Measurements from ENCODE around the gene ONECUT1.
"Not testable (repeated sequence)": the region's sequence is repeated elsewhere in the genome, so short reads cannot be mapped to it uniquely, and the experiment has no call there.

ONECUT1 gene

DNA sequence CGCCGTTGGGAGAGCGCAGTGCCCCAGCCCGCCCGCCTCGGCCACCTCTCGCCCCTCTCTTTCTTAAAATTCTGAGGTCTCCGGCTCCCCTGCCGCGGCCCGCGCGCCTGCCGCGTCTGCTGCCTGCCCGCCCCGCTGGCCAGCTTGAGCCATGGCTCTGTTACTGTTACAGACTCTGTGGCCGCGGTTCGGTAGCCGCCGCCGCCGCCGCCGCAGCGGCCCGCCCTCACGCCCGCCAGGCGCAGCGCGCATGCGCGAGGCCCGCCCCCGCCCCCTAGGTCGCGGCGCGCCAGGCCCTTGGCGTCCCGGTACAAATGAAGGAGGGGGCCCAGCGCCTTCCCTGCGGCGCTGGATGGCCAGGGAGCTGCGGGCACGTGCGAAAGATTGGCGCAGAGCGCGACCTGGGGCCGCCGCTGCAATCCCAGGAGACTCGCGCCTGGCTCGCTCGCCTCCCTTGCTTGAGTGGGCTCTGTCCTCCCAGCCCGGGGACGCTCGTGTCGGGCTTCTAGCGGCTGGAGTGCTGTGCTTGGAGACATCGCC lies at the start of gene ONECUT1:
TSS of gene ONECUT1 (minus strand) at position 168 of the 540 bp plus-strand sequence. CDS start 452 bp downstream, outside the sequence.
- no peak within 1 kb of the TSS for H3K27ac ChIP-seq
- DNase-seq: no peak
- no peaks in the 10 kb centered on the region for H3K9me3 ChIP-seq
- peak within 1 kb of the TSS; percentile 48 to 56 for H3K4me3 ChIP-seq
- peaks cover 9 to 68% of the 10 kb centered on the region in 2 donors for H3K27me3 ChIP-seq
- intact Hi-C loops (cut with DNase I; ENCODE audit: low total_unique reads): no loop called here
- H3K4me1 ChIP-seq: peaks cover 0 to 66% (median 55%) of the 10 kb centered on the region in 4 donors
- no peak for TF ChIP-seq CTCF (IDR thresholded peaks at IDR 0.05)
- no peaks in the 10 kb centered on the region for H3K36me3 ChIP-seq

DNA sequence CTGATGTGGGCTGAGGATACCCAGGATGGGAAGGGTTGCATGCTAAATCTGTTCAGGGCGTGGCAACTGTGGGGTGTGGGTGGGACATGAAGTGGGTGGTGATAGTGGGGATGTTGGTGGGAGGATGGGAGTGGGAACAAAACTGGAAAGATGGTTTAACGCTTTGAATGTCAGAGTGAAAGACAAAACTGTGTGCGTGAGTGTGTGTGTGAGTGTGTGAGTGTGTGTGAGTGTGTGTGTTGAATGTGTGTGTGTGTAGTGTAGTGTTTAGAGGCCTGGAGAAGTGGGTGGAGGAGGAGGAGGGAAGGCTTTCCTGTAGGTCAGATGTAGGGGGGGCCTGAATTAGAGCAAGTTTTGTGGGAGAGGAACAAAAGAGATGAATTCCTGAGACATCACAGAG lies 44.2 kb upstream of the ONECUT1 start:
- H3K27me3 ChIP-seq: no peaks in the 10 kb centered on the region
- no peaks in the 10 kb centered on the region for H3K36me3 ChIP-seq
- DNase-seq: no peak
- no peak overlapping the region for H3K4me3 ChIP-seq
- H3K4me1 ChIP-seq: no peaks in the 10 kb centered on the region
- TF ChIP-seq CTCF (IDR thresholded peaks at IDR 0.05): no peak
- intact Hi-C loops (cut with DNase I; ENCODE audit: low total_unique reads): no loop called here
- H3K27ac ChIP-seq: no peak overlapping the region
- H3K9me3 ChIP-seq: peaks cover 0 to 4% (median 0%) of the 10 kb centered on the region in 3 donors

GRCh38 chr15:52824169-52824942 lies 34.2 kb upstream of the ONECUT1 start:
- H3K36me3 ChIP-seq; H3K9me3 ChIP-seq; H3K4me1 ChIP-seq; intact Hi-C loops (cut with DNase I; ENCODE audit: low total_unique reads); H3K4me3 ChIP-seq; H3K27ac ChIP-seq; DNase-seq; H3K27me3 ChIP-seq: not testable (repeated sequence)

GRCh38 chr15:52822475-52822874 lies 32.3 kb upstream of the ONECUT1 start:
- no peak for TF ChIP-seq CTCF (IDR thresholded peaks at IDR 0.05)
- no peaks in the 10 kb centered on the region for H3K4me1 ChIP-seq
- intact Hi-C loops (cut with DNase I; ENCODE audit: low total_unique reads): no loop called here

DNA sequence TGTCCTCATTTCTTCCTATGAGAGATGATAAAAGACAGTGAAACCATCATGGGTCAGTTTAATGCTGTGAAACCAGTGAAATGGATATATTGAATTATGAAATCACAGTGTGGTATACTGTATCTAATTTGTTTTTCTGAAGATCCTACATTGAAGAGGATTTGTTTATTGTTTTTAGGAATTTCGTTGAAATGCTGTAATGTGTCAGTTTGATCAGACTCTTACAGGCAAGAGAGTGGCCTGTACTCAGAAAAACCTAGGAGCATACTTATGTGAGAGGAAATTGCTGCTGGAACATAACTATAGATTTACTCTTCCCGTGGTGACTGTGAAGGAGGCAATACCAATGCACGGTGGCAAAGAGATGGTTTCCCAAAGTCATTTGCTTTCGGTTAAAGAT lies 29.1 kb upstream of the ONECUT1 start:
- no peak for TF ChIP-seq CTCF (IDR thresholded peaks at IDR 0.05)
- DNase-seq: no peak
- Histone ChIP-seq H3K36me3 (no peaks in the 10 kb centered on the region), H3K4me3 (no peak overlapping the region), H3K27ac (no peak overlapping the region), H3K4me1 (no peaks in the 10 kb centered on the region), H3K27me3 (peaks cover 0 to 12% of the 10 kb centered on the region in 2 donors), H3K9me3 (peaks cover 0 to 6% (median 3%) of the 10 kb centered on the region in 3 donors)
- intact Hi-C loops (cut with DNase I; ENCODE audit: low total_unique reads): no loop called here

More at GRCh38 chr15:52822475-52822874, 32.3 kb upstream of the ONECUT1 start:
- DNase-seq: no peak
- Histone ChIP-seq H3K27me3 (peaks cover 0 to 12% of the 10 kb centered on the region in 2 donors), H3K9me3 (peaks cover 0 to 4% (median 4%) of the 10 kb centered on the region in 3 donors), H3K36me3 (no peaks in the 10 kb centered on the region), H3K4me3 (no peak overlapping the region), H3K27ac (no peak overlapping the region)

GRCh38 chr15:52815899-52816298 lies 25.8 kb upstream of the ONECUT1 start:
- intact Hi-C loops (cut with DNase I; ENCODE audit: low total_unique reads); H3K4me1 ChIP-seq; DNase-seq; H3K36me3 ChIP-seq; H3K4me3 ChIP-seq; H3K9me3 ChIP-seq; H3K27ac ChIP-seq: not testable (repeated sequence)
- H3K27me3 ChIP-seq: peaks cover 0 to 20% of the 10 kb centered on the region in 2 donors

Measured in tibial artery (tissue), 4 donors.